ENCODE results near the gene TEX13D.

- no peak for TF ChIP-seq CTCF (IDR thresholded peaks at IDR 0.05; ENCODE audit: low read depth, low read length)
- no peak for TF ChIP-seq EZH2phosphoT487 (IDR thresholded peaks at IDR 0.05; ENCODE audit: low read depth)
Measured at GRCh38 chrX:124338733-124339514, 6.5 kb downstream of the TEX13D start.

All from OCI-LY3 (cell line).